Rectal smooth muscle tissue (tissue), 1 donor: ENCODE results near the gene THBD.

Experiments
- H3K27ac ChIP-seq: one replicate; pipeline ENCODE4 v1.7.0; 2013; ENCODE audit warnings: low read depth, low read length, inconsistent platforms
- H3K27me3 ChIP-seq: one replicate; pipeline ENCODE4 v1.7.0; 2013; ENCODE audit warnings: low read length; ENCODE audit not compliant: control insufficient read depth, insufficient read depth
- H3K36me3 ChIP-seq: one replicate; pipeline ENCODE4 v1.7.0; 2013; ENCODE audit warnings: low read length; ENCODE audit not compliant: control insufficient read depth, insufficient read depth
- H3K4me1 ChIP-seq: one replicate; pipeline ENCODE4 v1.7.0; 2013; ENCODE audit warnings: low read length; ENCODE audit not compliant: control insufficient read depth, insufficient read depth
- H3K4me3 ChIP-seq: one replicate; pipeline ENCODE4 v1.7.0; 2013; ENCODE audit warnings: low read length
- H3K9ac ChIP-seq: one replicate; pipeline ENCODE4 v1.7.0; 2013; ENCODE audit warnings: low read length

THBD gene

GRCh38 chr20:22995923-22996322 lies 53.5 kb downstream of the THBD start:
- Histone ChIP-seq H3K27ac (no peak overlapping the region), H3K4me3 (no peak overlapping the region), H3K4me1 (no peaks in the 10 kb centered on the region), H3K9ac (no peak overlapping the region), H3K36me3 (no peaks in the 10 kb centered on the region), H3K27me3 (no peaks in the 10 kb centered on the region)
